Occipital lobe (tissue), 2 donors: ENCODE data around the gene PLP2. TPM values are rescaled to one million over a fixed set of nuclear protein-coding genes. Genes with fewer than 3 reads are reported as not detected.
A peak's percentile ranks its signal among the peaks of the same experiment; 100 is the strongest.
"Not testable (repeated sequence)": the region's sequence is repeated elsewhere in the genome, so short reads cannot be mapped to it uniquely, and the experiment has no call there.

ENCODE experiments used
- DNase-seq: peaks from one replicate; lab custom pipeline; 2025; lab: John Stamatoyannopoulos, UW
- total RNA-seq: library from RNA; depleted of rRNA; stranded (reverse); fragments of >200 nt; gene quantifications from one replicate; pipeline ENCODE4 v1.2.3, GENCODE V29; 2014

Gene PLP2
- total RNA-seq, 1 donor from 2014 or later: 0.62 TPM

DNA sequence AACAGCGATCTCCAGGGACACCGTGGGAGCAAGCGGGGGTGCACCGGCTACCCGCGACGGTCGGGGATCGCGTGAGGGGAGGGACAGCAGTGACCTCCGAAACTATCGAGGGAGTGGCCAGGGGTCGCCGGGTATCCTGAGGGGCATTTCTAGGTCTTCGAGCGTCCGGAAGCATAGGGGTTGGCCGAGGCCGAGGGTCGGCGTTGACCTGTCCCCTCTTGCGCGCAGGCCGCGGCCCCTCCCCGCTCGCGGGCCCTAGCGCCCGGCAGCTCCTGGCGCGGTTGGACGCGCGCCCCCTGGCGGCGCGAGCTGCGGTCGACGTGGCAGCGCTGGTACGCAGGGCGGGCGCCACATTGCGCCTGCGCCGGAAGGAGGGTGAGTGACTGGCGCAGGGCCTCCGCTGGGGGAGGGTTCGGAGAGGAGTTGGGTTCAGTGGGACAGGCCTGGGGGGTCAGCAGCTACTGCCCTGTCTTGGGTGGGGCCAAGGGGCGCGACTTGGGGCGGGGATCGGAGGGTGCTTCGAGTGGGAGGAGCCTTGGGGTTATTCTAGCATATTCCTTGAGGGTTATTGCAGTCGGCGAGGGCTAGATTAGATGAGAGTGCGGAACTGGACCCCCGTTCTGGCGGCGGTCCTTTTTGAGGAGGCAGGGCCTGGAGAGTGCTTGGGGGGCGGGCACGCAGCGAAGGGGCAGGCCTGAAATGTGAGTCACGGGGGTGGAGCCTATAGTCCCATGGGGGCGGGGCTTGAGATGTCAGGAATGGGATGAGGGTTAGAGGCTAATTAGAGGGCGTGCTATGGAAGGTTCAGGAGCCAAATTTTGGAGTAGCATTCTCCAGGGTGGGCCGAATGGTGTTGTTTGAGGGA is 7.9 kb upstream of the PLP2 start:
- peak; percentile 78 for DNase-seq

DNA sequence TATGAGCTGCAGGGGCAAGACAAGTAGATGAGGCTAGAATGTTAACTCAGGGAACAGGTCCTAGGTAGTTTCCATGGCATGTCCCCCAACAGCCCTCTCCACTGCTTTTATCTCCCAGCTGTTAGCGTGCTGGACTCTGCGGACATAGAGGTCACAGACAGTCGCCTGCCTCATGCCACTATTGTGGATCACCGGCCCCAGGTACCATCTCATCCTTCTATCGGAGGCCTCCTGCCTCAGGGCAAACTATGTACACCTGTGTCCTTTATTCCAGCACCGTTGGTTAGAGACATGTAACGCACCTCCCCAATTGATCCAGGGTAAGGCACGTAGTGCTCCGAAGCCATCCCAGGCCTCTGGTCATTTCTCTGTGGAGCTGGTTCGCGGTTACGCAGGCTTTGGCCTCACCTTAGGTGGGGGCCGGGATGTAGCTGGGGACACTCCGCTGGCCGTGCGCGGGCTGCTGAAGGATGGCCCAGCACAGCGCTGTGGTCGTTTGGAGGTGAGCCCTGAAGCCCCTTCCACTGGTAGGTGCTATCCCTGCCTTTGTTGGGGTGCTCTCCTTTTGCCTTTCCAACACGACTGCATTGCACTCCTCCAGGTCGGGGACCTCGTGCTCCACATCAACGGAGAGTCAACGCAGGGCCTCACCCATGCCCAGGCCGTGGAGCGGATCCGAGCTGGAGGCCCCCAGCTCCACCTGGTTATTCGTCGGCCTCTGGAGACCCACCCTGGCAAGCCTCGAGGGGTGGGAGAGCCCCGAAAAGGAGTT is 6.9 kb upstream of the PLP2 start:
- no peak for DNase-seq

DNA sequence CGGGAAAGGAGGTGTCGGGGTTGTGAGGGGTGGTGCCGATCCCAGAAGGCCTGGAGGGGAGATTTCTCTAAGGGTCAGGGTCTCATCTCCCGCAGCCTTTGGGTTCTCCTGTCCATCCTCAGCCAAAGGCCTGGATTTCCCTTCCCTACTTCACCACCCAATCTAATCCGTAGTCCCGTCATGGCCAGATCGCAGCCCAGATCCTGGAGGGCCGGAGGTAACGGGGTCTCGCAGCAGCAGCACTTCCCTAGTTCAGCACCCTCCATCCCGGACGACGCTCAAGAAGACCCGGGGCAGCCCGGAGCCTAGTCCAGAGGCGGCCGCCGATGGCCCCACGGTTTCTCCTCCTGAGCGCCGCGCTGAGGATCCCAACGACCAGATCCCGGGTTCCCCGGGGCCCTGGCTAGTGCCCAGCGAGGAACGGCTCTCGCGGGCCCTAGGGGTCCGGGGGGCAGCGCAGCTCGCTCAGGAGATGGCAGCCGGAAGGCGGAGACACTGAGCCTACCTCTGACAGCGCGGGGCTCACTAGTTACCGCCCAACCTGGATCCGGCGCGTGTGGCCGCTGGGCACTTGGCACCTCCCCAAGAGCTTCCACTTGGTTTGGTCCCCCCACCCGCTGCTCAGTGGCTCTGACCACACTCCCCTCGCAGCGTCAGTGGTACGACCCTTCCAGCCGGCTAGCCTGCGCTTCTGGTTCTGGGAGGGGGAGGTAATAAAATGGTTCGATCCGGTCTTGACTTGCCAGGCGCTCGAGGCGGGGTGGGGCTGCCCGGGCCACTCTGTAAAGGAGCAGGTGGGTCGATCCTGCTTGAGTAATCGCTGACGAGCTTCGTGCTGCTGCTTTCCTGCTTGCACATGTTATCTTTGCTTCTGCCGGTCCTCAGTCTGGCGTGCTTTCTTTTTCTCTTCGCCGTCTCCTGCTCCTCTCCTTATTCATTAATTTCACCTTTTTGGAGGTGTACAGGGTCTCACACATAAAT is 5.5 kb upstream of the PLP2 start:
- no peak for DNase-seq

DNA sequence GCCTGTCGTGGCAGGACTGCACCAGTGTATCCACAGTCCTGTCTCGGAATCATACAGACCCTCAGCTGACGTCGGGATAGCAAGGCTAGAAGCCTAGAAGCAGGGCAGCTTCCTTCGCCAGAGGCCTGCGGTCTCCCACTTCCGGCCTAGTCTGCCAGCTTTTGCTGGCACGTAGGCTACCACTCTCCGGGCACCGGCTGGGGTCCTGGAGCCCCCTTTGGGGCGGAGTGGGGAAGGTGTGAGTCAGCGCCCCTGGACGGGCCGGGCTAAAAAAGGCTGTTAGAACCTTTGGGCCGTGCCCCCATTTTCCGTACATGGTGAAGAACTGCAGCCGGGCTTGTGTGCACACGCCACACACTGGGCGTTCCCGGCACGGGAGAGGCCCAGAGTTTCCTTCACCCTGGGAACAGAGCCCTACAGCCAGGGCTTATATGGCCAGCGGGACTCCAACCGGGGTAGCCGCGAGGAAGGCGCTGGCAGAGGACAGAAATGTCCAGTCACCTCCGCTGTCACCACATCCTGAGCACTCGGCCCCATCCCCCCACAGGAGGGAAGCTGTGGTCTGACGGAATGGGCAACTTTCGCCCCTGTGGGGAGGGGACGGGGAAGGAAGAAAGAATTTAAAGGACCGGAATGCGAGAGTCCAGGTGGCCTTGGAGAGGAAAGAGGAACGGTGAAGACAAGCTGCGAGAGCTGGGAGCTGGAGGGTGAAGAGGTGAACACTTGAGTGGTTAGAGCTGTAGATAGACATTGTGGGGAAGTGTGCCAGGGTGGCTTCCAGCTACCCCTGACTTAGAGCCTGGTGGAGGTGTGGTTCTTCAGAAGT is 4.6 kb upstream of the PLP2 start:
- DNase-seq: no peak

DNA sequence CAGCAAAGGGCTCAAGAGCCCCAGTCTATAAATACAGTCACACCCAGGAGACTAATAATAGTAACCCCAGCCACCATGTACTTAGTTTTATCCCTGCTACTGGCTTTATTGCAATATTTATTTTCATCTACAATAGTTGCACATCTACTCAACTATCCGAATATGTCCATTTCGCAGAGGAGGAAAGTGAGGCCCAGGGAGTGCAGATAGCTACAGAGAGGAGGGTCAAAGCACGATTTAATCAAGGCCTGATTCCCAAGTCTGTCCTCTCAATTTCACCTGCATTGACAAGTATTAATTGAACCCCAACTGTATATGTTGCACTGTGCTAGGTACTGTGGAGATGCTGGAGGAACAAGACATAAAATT is 4.0 kb upstream of the PLP2 start:
- no peak for DNase-seq

DNA sequence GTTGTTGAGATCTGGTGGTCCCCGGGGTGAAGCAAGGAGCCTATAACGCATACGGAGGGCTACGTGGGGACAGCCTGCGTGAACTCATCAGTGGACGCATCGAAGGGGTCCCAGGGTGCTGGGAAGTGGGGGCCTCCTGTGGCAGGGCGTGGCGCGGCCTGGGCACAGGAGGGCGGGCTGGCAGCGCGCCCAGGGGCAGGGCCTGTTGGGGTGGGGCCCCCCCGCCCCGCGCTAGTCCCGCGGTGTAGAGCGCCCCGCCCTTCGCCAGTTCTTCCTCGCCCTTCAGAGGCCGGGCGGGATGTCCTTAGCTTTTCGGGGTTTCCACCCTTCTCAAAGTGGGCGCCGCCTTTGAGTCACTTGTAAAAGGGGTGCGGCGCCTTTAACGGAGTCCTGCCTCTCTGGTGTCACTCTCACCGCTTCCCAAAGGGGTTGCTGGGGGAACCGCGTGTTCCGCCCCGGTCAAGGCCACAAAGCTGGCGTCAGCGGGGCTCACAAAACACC is 632 bp downstream of the PLP2 start:
- no peak for DNase-seq

DNA sequence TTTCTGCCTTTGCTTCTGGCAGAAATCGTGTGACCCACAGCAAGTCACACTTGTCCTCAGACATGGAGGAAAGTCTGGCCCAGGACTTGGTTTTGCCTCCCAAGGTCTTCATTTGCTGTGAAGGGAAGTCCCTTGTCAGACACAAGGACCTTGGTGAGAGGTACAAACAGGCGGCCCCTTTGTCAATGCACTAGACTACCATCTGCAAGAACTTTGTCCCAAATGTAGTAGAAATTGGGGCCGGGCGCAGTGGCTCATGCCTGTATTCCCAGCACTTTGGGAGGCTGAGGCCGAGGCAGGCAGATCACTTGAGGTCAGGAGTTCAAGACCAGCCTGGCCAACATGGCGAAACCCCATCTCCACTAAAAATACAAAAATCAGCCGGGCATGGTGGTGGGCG is 1.8 kb downstream of the PLP2 start:
- not testable (repeated sequence) for DNase-seq

DNA sequence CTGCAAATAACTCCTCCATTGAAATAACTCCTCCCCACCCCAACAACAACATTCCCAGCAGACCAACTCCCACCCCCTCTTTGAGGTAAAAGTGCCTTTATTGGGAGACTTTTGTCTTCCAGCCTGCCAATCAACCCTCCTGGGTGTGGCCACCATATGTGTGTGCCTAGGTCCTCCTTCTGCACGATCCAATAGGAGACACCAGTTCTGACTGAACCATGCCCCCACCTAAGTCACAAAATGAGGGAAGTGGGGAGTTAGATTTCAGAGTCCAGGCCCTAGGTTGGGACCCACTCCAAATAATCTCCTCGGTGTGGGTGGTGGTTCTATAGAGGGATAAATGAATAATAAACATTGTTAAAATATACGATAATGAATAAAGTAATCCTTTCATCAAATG is 3.0 kb downstream of the PLP2 start:
- no peak for DNase-seq

DNA sequence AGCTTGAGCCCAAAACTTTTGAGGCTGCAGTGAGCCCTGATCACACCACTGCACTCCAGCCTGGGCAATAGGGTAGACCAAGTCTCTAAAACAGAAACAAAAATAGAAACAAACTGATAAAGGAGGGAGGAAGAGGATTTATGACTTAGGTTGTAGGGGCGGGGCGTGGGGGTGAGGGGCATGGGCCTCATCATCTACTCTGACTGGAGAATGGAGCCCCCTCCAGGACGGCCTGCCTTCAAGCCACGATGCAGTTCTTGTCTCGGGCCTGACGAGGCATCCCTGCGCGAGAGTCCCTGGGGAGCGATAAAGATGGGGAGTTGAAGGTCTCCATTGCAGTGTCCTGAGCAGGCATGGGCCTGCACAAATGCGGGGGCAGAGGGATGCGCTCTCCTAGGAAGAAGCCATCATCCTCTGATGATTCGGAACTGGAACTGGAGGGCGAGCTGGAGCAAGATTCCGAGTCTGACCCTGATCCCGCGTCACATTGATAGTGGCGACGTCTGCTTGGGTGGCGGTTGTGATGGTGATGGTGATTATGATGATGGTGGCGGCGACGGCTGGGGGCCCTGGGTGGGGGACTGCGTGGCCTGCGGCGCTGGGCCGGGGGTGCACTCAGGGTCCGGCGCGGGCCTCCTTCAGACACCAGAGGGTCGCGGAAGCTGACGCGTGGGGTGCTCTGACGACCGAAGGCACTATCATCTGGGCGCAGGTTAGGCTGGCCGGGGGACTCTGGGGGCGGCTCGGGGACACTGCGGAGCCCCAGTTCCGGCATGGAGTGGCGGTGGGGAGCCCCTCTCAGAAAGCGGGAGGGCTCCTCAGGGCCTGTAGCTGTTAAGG is 4.0 kb downstream of the PLP2 start:
- no peak for DNase-seq

DNA sequence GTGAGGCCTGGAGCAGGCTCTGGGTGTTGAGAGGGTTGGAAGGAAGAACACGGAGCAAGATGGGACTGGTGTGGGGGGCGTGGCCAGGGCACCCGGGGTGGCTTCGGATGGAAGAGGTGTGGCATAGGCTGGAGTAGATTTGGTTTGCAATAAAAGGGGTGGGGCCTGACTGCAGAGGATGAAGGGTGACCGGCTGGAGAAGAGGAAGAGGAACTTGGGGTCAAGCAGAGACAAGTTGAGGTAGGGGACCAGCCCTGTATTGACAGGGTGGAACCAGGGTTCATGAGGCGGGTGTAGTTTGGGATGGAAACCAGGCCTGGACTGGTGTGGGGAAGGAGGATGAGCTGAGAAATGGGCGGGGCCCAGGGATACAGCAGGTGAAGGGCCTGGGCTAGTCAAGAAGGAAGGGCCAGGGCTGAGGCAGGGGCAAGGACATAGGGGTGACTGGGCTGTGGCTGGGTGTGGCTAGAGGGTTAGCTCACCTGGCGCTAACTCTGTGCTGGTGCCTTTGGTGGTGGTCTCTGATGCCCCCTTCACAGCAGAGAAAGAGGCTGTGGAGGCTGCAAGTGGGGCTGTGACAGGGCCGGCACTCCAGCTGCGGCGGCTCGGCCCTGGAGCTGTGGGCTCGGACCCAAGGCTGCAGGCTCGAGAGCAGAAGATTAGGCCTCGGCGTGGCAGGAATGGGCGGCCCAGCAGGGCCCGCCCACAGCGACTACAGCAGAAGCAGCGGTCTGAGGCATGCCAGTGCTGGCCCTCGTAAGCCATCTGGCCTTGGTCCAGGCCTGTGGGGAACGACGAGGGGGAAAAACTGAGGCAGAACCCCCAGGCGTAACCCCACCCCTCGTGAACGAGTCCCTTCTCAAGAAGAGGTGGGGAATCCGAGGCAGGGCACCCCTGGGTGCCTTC is 5.0 kb downstream of the PLP2 start:
- no peak for DNase-seq

DNA sequence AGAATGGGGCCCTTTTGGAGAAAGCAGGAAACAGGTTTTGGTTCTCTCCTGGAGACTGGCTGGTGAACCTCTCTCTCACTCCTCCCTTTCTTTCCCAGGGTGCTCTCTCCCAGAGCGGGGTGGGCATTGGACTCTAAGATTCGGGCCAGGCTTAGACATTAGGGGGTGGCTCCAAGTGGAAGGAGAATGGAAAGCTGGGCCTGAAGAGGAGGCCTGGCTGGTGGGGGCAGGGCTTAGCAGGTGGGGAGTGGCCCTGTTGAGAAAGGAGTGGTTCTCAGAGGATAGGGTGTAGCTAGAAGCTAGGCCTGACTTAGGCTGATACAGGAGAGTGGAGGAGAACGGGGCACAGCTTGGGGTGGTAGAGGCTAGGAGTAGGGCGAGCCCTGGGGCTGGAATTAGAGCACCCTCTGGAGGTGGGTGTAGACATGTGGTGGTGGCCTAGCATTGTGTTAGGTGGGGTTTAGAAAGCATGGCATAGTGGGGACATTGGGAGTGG is 5.7 kb downstream of the PLP2 start:
- no peak for DNase-seq

DNA sequence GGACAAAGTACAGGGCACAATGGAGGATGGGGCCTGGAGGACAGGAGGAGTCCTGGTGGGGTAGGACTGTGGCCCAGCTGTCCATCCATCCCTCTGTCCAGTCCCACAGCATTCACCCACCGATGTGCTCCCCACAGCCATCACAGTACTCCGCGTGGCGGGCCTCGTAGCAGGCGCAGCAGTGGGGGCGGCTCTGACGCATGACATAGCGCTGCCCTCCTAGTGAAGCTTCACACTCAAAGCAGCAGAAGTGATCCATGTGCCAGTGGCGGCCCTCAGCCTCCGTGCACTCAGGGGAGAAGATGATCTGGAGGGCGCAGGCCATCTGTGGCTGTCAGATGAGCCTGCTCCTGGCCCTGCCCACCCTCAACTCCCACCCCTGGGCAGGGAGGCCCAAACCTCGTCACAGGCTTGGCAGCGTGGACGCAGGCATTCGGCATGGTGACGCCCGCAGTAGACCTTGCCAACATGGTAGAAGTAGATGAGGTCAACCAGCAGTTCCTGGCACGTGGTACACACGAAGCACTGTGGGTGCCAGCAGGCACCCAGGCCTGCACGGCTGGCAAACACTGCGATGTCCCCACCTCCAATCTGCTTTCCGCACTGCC is 6.3 kb downstream of the PLP2 start:
- no peak for DNase-seq

DNA sequence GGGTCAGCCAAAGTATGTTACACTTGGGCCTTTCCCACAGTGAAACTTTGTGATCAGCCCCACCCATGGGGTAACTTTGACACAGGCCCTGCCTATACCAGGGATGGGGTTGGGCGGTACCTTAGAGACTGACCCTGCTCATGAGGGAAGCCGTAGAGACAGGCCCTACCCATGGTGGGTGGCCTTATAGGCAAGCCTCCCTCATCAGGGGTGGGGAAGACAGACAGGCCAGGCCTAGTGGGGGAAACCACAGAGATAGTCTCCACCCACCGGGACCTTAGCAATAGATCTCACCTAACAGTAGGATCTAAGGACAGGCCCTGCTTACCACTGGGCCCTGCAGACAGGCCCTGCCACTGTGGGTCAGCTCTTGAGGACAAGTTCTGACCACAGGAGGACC is 6.8 kb downstream of the PLP2 start:
- DNase-seq: no peak

DNA sequence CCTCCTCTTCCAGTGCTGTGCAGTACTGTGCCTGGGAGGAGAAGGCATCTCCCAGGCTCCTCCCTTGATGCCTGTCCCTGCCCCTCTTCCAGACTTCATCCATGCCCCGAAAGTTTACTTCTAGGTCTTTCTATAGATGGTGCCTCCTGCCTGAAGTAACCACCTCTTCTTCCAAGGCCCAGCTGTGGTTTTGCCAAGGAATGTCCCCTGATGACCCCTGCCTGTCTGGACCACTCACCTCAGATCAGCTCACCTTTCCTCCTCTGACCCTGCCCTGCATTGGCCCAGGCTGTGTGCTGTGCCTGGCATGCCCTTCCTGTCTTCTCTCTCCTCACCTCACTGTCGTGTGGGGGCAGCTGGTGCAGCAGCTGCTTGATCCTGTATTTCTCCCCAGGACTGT is 7.7 kb downstream of the PLP2 start:
- no peak for DNase-seq

DNA sequence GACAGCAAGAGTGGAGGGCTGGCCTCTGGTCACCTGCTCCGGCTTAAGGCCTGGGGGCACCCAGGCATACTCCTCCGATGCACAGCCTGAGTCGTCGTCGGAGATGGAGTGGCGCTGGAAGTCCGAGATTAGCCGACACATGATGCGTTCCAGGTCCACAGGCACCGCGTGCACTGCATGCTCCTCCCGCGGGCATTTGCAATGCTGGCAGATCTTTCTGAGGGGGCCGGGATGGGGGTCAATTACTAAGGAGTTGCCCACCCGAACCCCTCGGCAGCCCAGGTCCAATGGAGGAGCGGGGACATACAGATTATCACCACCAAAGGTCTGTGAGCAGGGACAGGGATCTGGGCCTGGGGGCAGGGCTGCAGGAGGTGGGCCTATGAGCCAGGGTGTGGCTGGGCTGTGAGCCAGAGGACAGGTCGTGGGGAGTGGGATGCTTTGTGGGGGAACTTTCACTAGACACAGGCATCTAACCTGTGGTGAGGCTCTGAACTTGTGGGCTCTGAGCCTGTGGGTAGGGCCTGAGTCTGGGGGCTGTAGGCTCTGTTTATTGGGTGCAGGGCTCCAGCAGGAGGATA is 12.1 kb downstream of the PLP2 start:
- DNase-seq: no peak

DNA sequence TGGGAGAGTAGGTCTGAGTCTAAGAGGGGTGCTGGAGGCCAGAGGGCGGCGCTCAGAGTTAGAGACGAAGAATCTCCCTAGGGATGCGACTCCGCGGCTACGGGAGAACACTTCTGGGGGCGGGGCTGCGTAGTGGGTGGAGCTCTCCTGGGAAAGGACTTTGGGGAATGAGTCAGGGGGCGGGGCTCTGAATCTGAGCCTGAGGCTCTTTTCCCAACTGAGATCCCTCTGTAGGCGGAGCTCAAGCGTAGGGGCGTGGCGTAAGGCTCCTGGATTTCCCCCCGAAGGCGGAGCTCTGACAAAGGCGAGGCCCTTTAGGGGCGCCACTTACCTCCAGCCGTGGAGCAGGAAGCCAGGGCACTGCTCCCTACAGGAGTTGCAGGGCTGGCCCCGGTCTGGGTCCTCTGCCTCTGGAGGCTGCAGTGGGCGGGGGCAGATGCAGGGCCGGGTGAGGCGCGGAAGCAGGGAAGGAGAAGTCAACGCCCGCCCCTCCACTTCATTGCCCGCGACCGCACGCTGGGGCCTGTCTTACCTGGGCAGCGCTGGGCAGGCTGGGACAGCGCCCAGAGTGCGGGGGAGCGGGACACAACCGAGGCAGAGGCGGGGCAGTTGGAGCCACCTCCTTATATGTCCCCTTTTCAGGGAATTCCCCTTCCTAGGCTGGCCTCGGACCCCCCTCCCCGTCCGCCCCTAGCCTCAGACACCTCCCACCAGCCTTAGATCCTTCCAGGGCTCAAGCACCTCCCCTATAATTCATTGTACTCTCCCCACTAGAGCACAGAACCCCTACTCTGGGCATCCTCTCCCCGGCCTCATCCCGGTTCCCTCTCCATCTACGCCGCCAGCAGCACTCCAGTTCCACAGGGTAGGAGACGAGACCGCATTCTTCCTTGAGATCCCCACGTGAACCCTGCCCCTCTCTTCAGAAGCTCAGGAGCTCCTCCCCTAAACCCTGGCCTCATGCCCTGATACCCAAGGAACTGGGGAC is 12.9 kb downstream of the PLP2 start:
- DNase-seq: peak; percentile 49
